GM19452 (cell line): Measurements from ENCODE around the gene ASGR2.
"Not testable (repeated sequence)": the region's sequence is repeated elsewhere in the genome, so short reads cannot be mapped to it uniquely, and the experiment has no call there.

Source experiments
- ATAC-seq: cut with Tn5 transposase; IDR thresholded peaks from one replicate; pipeline ENCODE4 v1.9.1; 2021; ENCODE audit not compliant: unreplicated experiment

Gene ASGR2

DNA sequence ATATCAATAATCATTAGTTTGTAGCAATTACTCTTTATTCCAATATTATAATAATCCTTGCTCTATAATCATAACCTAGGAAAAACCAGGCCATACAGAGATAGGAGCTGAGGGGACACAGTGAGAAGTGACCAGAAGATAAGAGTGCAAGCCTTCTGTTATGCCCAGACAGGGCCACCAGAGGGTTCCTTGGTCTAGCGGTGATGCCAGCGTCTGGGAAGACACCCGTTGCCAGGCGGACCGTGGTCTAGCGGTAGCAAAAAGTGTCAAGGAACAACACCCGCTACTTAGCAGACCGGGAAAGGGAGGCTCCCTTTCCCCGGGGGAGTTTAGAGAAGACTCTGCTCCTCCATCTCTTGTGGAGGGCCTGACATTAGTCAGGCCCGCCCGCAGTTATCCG lies 11.8 kb upstream of the ASGR2 start:
- not testable (repeated sequence) for ATAC-seq

DNA sequence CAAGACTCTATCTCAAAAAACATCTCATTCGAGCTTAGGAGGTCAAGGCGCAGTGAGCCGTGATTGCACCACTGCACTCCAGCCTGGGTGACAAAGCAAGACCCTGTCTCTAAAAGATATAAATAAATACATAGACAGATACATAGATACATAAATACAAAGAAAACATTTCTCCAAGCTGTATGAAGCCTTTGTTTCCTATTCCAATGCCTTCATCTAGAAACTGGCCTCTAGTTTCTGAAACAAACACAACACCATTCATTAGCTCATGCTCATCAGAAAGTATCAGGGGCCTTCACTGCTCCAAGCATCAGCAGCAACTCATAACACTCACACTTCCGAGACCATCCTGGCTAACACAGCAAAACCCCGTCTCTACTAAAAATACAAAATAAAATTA lies 10.3 kb upstream of the ASGR2 start:
- no peak for ATAC-seq

DNA sequence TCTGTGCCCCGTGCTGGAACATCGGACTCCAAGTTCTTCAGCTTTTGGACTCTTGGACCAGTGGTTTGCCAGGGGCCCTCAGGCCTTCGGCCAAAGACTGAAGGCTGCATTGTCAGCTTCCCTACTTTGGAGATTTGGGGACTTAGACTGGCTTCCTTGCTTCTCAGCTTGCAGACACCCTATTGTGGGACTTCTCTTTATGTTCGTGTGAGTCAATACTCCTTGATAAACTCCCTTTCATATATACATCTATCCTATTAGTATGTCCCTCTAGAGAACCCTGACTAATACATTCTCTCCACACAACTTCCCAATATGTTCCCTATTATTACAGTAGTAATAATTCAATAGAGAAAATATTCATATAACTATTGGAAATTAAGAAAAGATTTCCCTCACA lies 9.2 kb upstream of the ASGR2 start:
- ATAC-seq = no peak

DNA sequence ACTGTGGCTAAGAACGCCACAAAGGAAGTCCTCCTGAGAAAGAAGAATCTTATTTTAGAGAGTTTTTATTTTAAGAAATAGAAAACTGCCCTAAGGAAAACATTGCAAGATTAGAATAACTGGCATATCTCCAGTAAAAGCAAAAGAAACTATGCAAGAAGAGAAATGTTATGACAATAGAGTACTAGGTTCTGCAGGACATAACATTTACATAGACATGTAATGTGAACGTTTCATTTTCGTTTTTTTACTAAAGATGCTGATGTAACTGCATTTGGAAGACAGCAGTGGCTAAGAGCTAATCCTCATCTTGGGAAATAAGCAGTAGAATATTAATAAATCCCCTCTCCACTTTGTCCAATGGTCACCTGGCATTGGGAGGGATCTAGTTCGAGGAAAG lies 7.8 kb upstream of the ASGR2 start:
- no peak for ATAC-seq

- ATAC-seq = not testable (repeated sequence)
Observed at GRCh38 chr17:7120635-7121034, 6.0 kb upstream of the ASGR2 start.

- ATAC-seq = no peak
Observed at GRCh38 chr17:7120123-7120522, 5.5 kb upstream of the ASGR2 start.

GRCh38 chr17:7119314-7119713 lies 4.7 kb upstream of the ASGR2 start:
- no peak for ATAC-seq

DNA sequence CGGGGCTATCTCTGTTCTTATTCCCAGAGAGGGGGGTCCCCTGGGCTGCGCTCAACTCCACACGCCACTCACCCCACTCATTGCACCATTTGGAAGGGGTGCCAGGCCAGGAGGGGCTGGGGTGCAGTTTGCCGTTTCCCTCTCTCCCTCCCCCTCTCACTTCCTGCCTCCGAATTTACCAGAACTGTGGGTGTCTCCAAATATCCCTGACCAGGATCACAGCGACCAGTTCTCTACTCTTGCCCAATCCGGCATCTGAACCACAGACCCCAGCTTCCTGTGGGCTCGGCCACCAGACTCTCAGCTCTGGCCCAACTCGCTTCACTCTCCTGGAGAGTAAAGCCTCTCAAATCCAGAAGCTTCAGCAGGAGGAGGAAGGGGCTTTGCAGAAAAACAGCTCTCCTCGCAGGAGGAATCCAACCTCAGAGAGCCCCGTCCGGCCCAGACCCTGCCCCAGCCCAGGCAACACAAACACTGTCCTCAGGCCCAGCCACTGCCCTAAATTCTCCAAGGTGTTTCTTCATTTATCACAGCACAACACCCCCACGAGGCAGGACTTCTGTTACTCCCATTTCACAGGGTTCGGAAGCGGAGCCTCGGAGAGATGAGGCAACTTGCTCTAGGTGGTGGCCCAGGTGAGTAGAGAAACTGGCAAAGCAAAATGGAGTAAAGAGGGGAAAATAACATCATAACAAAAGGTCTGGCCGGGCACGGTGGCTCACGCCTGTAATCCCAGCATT lies 423 bp upstream of the ASGR2 start:
- no peak for ATAC-seq

- ATAC-seq = no peak
Observed at GRCh38 chr17:7113273-7114071, 1.1 kb downstream of the ASGR2 start.

GRCh38 chr17:7112510-7113108 lies 2.0 kb downstream of the ASGR2 start:
- ATAC-seq = no peak

GRCh38 chr17:7111784-7112509 lies 2.7 kb downstream of the ASGR2 start:
- ATAC-seq = no peak

DNA sequence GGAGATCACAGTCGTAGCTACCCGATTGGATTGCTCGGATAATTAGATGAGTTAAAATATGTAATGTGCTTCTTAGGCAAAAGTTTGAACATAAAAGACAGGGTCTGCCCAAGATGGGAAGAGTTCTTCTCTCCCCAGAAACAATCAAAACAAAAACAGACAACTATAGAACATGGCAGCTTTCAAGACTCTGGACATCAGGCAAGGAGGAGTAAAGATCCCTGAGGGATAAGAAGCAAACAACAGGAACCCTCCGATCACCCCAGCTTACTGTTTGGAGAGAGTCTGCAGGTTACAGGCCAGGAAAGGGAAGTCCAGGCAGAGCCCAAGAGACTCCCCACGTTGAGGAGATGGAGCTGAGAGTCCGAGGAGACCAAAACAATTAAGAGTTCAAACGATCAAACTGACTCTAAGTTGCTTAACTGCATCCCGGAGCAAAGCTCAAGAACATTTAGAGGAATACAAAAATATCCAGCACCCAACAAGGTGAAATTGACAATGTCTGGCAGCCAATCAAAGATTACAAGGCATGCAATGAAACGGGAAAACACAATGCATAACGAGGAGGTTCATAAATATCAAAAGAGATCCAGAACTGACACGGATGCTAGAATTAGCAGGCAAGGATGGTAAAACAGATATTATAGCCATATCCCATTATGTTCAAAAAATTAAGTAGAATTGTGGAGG lies 3.9 kb downstream of the ASGR2 start:
- ATAC-seq = no peak

- no peak for ATAC-seq
Observed at GRCh38 chr17:7109461-7110322, 4.9 kb downstream of the ASGR2 start.

DNA sequence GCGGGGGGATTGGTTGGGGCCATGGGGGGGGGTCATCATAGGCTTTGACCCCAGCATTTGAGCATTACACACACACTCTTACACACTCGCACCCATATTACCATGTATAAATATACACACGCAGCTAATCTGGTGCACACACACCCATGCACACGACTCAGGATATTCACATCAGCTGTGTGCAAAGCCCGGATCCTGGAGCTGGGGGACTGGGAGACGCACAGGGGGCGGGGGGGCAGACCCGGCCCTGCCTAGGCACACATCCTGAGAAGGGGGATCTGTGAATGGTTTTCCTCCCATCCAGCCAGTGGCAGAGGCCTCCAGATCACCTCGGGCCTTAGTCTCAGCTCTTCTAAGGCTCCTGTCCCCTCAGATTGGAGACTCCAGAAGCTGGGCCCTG lies 5.6 kb downstream of the ASGR2 start:
- no peak for ATAC-seq

GRCh38 chr17:7108560-7108925 lies 6.1 kb downstream of the ASGR2 start:
- ATAC-seq = no peak

GRCh38 chr17:7107795-7108559 lies 6.6 kb downstream of the ASGR2 start:
- ATAC-seq = no peak

GRCh38 chr17:7107012-7107754 lies 7.4 kb downstream of the ASGR2 start:
- ATAC-seq = no peak

DNA sequence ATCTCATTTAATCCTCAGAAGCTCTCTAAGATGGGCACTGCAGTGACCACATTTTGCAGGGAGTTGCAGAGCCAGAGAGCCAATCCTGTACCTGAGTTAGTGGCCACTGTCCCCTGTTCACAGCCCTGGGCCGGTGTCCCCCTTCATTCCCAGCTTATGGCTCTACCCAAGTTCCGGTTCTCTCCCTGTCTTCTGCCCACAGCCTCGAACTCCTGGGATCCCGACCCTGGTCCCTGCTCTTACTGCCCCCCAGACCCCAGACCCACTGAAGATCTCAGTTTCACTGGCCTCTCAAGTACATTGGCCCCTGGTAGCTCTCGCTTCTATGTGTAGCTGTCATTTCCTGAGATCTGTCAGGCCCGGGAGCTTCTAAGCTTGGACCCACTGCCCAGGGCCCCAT lies 12.2 kb downstream of the ASGR2 start:
- no peak for ATAC-seq

GRCh38 chr17:7101531-7101930 lies 13.1 kb downstream of the ASGR2 start:
- ATAC-seq = no peak
